KMS-11 (cell line): ENCODE results near the gene RRAS2.

ENCODE experiments used
- H2AFZ ChIP-seq: fragments of 200-600 bp; sonication (generic); 2 replicates; pipeline ENCODE4 v1.6.1; 2016; ENCODE audit warnings: antibody characterized with exemption, mixed run types, low read depth
- H3K27ac ChIP-seq: fragments of 200-600 bp; sonication (generic); 2 replicates; pipeline ENCODE4 v1.6.1; 2016; ENCODE audit warnings: mild to moderate bottlenecking, mixed run types
- H3K27me3 ChIP-seq: fragments of 200-600 bp; sonication (generic); 2 replicates; pipeline ENCODE4 v1.6.1; 2017; ENCODE audit warnings: mild to moderate bottlenecking, low read depth, mixed run types, moderate library complexity; ENCODE audit not compliant: insufficient read depth
- H3K36me3 ChIP-seq: fragments of 200-600 bp; sonication (generic); 2 replicates; pipeline ENCODE4 v1.6.1; 2017; ENCODE audit warnings: mild to moderate bottlenecking, mixed run types; ENCODE audit not compliant: insufficient read depth
- H3K4me1 ChIP-seq: fragments of 200-600 bp; sonication (generic); 2 replicates; pipeline ENCODE4 v1.6.1; 2016; ENCODE audit warnings: mild to moderate bottlenecking, low read depth, mixed run types; ENCODE audit not compliant: poor library complexity, severe bottlenecking
- H3K4me2 ChIP-seq: fragments of 200-600 bp; sonication (generic); 2 replicates; pipeline ENCODE4 v1.7.0; 2016; ENCODE audit warnings: mild to moderate bottlenecking, mixed run types
- H3K4me3 ChIP-seq: fragments of 200-600 bp; sonication (generic); IDR thresholded peaks from 2 replicates; pipeline ENCODE4 v1.6.1; 2017; ENCODE audit warnings: low read depth, low read length, mixed read lengths; ENCODE audit not compliant: insufficient read depth
- H3K79me2 ChIP-seq: fragments of 200-600 bp; sonication (generic); 2 replicates; pipeline ENCODE4 v1.6.1; 2016; ENCODE audit warnings: low read depth, mixed run types; ENCODE audit not compliant: insufficient read depth
- H3K9ac ChIP-seq: fragments of 200-600 bp; sonication (generic); 2 replicates; pipeline ENCODE4 v1.6.1; 2016; ENCODE audit warnings: mild to moderate bottlenecking, mixed run types
- H4K20me1 ChIP-seq: fragments of 200-600 bp; sonication (generic); 2 replicates; pipeline ENCODE4 v1.6.1; 2016; ENCODE audit warnings: mild to moderate bottlenecking, mixed run types; ENCODE audit not compliant: insufficient read depth
- TF ChIP-seq, protein P1 (sequence below): fragments of 200-600 bp; sonication (generic); conservative IDR thresholded peaks from 2 replicates; pipeline ENCODE4 v1.6.1; 2017; ENCODE audit warnings: low read depth, mild to moderate bottlenecking, antibody characterized with exemption, low read length, moderate library complexity, mixed read lengths

The RRAS2 gene

DNA sequence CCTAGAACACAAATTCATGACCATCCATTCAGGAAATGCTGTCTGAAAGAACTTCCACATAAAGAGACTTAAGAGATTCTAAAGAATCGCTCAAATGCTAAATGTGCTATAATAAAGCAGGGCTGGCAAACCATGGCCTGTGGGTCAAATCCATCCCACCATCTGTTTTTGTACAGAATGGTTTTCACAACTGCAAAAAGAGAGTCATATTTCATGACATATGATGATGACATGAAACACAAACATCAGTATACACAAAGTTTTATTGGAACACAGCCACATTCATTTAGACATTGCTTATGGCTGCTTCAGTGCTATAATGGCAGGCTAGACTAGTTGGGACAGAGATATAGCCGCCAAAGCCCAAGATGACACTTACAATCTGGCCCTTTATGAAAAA is 85.1 kb downstream of the RRAS2 start:
- Histone ChIP-seq H3K27me3 (no peaks in the 10 kb centered on the region), H4K20me1 (no peaks in the 10 kb centered on the region), H3K9ac (no peak overlapping the region), H3K4me2 (no peak overlapping the region), H3K27ac (no peak overlapping the region), H3K4me3 (no peak overlapping the region), H3K79me2 (no peaks in the 10 kb centered on the region), H3K36me3 (no peaks in the 10 kb centered on the region), H2AFZ (no peak overlapping the region), H3K4me1 (peaks cover 19% of the 10 kb centered on the region)
- TF ChIP-seq, protein P1, sequence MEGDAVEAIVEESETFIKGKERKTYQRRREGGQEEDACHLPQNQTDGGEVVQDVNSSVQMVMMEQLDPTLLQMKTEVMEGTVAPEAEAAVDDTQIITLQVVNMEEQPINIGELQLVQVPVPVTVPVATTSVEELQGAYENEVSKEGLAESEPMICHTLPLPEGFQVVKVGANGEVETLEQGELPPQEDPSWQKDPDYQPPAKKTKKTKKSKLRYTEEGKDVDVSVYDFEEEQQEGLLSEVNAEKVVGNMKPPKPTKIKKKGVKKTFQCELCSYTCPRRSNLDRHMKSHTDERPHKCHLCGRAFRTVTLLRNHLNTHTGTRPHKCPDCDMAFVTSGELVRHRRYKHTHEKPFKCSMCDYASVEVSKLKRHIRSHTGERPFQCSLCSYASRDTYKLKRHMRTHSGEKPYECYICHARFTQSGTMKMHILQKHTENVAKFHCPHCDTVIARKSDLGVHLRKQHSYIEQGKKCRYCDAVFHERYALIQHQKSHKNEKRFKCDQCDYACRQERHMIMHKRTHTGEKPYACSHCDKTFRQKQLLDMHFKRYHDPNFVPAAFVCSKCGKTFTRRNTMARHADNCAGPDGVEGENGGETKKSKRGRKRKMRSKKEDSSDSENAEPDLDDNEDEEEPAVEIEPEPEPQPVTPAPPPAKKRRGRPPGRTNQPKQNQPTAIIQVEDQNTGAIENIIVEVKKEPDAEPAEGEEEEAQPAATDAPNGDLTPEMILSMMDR = no peak

DNA sequence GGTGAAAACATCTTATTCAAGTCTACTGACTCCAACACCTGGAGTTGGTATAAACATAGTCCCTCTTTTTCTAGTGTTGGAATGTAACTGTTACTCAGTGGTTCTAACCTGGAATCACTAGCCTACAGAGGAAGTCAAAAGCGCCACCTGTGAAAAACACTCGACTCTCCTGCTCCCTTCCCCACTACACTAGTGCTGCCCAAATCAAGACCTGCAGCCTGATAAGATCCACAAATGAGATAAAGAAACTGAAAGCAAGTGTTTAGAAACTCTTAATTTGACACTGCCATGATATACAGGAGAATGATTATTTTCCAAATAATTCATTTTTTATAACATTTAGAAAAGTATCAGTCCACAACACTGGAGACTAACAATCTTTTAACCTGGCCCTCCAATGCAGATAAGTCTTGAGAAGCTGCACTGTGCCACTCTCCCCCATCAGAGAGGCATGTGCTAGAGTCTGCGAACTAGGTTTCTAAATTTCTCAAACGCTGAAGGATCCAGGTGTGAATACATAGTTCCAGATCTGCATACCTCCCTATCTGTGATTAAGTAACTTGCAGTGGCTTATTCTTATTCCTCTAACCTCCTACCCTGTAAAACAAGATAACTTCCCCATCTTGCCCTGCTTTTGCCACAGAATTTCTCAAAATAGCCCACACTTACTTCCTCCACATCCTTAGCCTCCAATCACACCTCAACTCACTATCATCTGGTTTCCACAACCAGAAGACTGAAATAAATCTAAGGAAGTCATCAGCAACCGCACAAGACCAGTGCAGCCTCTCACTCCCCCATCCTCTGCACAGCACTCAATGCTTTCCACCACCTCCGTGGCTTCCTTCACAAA is 88.1 kb downstream of the RRAS2 start:
- H3K27ac ChIP-seq = no peak overlapping the region
- H3K9ac ChIP-seq = no peak overlapping the region
- no peak overlapping the region for H3K4me3 ChIP-seq
- TF ChIP-seq, protein P1 = no peak
- H3K27me3 ChIP-seq = no peaks in the 10 kb centered on the region
- no peaks in the 10 kb centered on the region for H3K4me1 ChIP-seq
- H2AFZ ChIP-seq = no peak overlapping the region
- no peaks in the 10 kb centered on the region for H3K36me3 ChIP-seq
- no peaks in the 10 kb centered on the region for H3K79me2 ChIP-seq
- H3K4me2 ChIP-seq = no peak overlapping the region
- no peaks in the 10 kb centered on the region for H4K20me1 ChIP-seq

GRCh38 chr11:14269692-14270573 is 89.0 kb downstream of the RRAS2 start:
- no peak overlapping the region for H2AFZ ChIP-seq
- H4K20me1 ChIP-seq = no peaks in the 10 kb centered on the region
- H3K79me2 ChIP-seq = no peaks in the 10 kb centered on the region
- H3K4me2 ChIP-seq = no peak overlapping the region
- H3K4me1 ChIP-seq = no peaks in the 10 kb centered on the region
- TF ChIP-seq, protein P1 = no peak
- no peak overlapping the region for H3K4me3 ChIP-seq
- no peak overlapping the region for H3K9ac ChIP-seq
- no peak overlapping the region for H3K27ac ChIP-seq
- H3K36me3 ChIP-seq = no peaks in the 10 kb centered on the region
- H3K27me3 ChIP-seq = no peaks in the 10 kb centered on the region

GRCh38 chr11:14267861-14268635 is 90.9 kb downstream of the RRAS2 start:
- no peaks in the 10 kb centered on the region for H3K4me1 ChIP-seq
- H3K36me3 ChIP-seq = no peaks in the 10 kb centered on the region
- H3K9ac ChIP-seq = no peak overlapping the region
- H3K27ac ChIP-seq = no peak overlapping the region
- H3K79me2 ChIP-seq = no peaks in the 10 kb centered on the region
- H3K4me3 ChIP-seq = no peak overlapping the region
- no peaks in the 10 kb centered on the region for H4K20me1 ChIP-seq
- TF ChIP-seq, protein P1 = no peak
- H2AFZ ChIP-seq = no peak overlapping the region
- H3K27me3 ChIP-seq = no peaks in the 10 kb centered on the region
- H3K4me2 ChIP-seq = no peak overlapping the region
